ENCODE results near the gene FBXL17.
"Not testable (repeated sequence)": the region's sequence is repeated elsewhere in the genome, so short reads cannot be mapped to it uniquely, and the experiment has no call there.

The FBXL17 gene

GRCh38 chr5:108381954-108382783 lies at the start of gene FBXL17:
TSS of gene FBXL17 (minus strand) at chr5:108382098.
- DNase-seq: peak; percentile 64

DNA sequence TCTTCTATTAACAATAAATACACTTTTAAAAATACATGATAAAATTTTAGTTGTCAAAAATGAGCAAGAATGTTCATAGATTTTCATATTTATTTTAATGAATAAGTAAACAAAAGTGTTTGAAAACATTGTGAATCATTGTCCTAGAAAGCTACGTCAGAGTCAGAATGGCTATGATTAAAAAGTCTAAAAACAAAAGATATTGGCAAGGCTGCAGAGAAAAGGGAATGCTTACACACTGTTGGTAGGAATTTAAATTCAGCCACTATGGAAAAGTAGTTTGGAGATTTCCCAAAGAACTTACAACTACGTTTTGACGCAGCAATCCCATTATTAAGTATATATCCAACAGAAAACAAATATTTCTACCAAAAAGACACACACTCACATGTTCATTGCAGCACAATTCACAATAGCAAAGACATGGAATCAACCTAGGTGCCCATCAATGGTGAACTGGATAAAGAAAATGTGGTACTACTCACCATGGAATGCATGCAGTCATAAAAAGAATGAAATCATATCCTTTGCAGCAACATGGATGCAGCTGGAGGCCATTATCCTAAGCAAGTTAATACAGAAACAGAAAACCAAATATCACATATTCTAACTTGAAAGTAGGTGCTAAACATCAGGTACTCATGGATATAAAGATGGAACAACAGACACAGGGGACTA lies 49.2 kb upstream of the FBXL17 start:
- DNase-seq: no peak

DNA sequence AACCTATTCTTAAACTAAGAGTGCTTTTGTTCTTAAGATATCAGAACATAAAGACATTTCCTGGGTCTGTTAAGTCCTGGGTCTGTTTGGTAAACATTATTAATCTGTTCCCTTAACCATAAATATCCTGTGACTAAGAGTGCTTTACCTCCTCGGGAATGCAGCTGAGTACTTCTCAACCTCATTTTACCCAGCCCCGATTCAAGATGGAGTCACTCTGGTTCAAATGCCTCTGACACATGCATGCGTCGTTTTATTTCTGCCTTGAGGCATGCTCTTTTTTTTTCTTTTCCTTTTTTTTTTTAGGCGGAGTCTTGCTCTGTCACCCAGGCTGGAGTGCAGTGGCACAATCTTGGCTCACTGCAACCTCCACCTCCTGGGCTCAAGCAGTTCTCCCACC lies 39.8 kb upstream of the FBXL17 start:
- no peak for DNase-seq

GRCh38 chr5:108420755-108421154 lies 38.9 kb upstream of the FBXL17 start:
- DNase-seq: no peak

DNA sequence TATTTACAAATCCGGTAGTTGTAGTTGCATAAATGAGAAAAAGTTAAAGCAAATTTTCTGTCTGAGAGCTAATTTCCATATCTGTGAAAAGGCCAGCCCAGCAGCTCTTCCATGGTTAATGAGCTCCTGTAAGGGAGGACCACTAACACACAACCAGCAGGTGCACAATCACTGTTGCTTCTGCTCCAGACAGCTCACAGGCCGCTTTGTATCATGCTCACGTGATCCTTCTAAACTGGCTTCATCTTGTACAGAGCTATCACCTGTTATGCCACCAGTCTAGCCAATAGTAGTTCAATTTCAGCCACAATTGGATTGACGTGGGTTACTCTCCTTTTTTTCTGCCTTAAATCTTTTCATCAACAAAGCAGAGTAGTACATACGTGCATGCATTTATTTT lies 38.3 kb upstream of the FBXL17 start:
- DNase-seq: no peak

DNA sequence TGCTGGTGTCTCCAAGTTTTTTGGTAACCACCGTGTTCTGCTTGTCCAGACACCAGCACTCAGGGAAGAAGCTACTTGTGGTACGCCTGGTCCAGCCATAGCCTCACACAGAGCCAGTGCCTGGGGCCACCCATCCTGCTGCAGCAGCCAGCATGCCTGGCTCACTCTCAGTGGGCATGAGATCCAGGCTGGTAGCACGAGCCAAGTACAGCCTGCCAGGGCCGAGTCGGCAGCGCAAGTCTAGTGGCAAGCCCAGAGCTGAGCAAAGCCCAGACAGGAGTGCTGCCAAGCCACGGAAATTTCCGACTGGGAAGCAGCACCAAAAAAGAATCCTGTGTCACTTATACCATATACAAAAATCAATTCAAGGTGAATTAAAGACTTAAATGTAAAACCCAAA lies 36.3 kb upstream of the FBXL17 start:
- no peak for DNase-seq

- no peak for DNase-seq
Measured at GRCh38 chr5:108417166-108417670, 35.3 kb upstream of the FBXL17 start.

GRCh38 chr5:108415726-108416125 lies 33.8 kb upstream of the FBXL17 start:
- no peak for DNase-seq

GRCh38 chr5:108409786-108410185 lies 27.9 kb upstream of the FBXL17 start:
- no peak for DNase-seq

- DNase-seq: not testable (repeated sequence)
Measured at GRCh38 chr5:108405201-108405600, 23.3 kb upstream of the FBXL17 start.

GRCh38 chr5:108398964-108399363 lies 17.1 kb upstream of the FBXL17 start:
- DNase-seq: no peak

DNA sequence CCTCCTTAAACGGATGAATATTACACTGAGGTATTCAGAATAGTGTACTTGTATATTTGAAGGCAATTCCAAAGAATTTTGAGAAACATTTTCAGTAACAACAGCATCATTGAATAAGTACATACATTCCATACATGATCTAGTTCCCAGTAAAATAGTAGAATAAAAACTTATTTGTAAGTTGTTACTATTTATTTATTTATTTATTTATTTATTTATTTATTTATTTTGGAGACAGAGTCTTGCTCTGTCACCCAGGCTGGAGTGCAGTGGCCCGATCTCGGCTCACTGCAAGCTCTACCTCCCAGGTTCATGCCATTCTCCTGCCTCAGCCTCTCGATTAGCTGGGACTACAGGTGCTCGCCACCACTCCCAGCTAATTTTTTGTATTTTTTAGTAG lies 14.9 kb upstream of the FBXL17 start:
- not testable (repeated sequence) for DNase-seq

DNA sequence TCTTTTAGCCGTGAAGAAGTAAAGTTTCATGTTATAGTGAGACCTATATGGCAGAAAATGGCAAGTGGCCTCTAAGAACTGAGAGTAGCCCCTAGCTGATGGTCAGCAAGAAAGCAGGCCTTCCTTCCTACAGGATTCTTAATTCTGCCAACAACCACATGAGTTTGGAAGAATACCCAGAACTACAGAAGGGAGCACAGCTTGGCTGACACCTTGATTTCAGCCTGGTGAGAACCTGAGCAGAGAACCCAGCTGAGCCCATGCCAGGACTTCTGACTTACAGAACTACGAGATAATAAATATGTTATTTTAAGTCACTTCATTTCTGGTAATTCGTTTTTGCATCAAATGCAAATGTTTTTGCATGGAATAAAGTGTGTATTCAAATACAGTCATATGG lies 5.9 kb upstream of the FBXL17 start:
- DNase-seq: no peak

- no peak for DNase-seq
Measured at GRCh38 chr5:108386345-108387061, 4.6 kb upstream of the FBXL17 start.

DNA sequence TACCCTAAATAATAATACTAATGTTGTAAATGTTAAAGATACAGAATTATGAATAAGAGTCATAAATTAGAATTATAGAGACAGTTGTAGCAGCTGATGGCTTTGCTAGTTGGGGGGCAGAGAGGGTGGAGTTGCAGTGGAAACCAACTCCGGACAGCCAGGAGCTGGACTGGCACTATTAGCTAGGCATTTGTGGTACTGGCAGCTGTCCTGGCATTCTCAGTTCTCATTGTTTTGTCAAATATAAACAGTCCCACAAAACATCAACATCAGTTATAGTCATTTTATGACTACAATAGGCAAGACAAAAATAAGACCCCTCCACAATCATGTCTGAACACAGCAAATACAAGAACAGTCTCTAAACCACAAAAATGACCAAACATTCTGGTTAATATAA lies 2.8 kb upstream of the FBXL17 start:
- DNase-seq: no peak

GRCh38 chr5:108382784-108383330 lies 959 bp upstream of the FBXL17 start:
- no peak for DNase-seq

DNA sequence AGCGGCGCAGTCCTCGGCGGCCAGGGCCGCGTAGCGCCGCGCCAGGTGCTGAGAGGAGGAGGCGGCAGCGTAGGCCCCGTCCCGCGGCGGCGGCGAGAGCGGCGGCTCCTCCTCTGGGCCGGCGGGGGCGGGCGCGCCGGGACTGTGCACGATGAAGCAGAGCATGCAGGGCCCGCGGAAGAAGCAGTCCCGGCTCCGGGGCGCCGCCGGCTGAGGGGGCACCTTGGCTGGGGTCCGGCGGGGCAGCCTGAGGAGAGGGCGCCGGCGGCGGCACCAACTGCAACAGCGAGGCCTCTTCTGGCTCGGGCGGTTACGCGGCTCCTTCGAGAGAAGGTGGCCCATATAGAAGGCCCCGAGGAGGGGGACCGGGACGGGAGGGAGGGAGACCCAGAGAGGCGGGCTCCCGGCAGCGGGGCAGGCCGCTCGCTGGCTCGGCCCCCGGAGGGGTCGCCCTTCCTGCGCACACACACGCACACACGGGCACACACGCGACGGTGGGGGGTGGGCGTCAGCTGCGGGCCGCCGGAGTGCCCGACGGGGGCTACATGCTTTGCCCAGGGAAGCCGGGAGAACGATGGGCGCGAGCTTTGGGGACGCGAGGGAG lies 446 bp downstream of the FBXL17 start:
- no peak for DNase-seq

DNA sequence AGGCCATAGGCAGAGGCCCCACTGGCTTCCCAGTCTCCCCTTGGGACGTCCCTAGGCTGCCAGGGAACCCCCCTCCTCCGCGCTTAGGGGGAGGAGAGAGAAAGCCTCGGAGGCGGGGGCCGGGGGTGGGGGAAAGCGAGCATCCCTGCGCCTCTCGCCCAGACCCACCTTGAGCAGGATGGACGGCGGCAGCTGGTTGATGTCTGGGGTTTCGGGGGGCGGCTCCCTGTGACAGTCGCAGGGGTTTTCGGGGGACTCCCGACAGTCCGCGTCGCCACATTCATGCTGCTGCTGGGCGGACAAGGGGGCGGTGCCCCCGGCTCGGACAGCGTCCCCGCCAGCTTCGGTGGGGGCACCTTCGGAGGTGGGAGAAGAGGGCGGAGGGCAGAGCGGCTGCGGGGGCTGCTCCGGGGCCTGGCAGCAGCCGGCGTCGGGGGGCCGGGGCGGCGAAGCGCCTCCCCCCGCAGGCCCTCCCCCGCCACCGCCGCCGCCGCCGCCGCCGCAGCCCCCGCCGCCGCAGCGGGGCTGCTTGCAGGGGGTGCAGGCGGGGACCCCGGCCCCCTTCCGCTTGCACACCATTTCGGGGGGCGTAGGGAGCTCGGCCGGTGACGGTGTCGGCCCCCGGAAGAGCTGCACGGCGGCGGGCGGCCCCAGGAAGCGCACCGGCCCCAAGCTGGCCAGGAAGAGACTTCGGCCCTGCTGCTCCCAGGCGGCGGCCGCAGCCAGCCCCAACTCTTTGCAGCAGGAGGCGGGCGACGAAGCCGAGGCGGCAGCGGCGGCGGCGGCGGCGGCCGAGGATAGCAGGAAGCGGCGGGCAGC lies 1.2 kb downstream of the FBXL17 start:
- DNase-seq: no peak

GRCh38 chr5:108379722-108380530 lies 2.0 kb downstream of the FBXL17 start:
- no peak for DNase-seq

DNA sequence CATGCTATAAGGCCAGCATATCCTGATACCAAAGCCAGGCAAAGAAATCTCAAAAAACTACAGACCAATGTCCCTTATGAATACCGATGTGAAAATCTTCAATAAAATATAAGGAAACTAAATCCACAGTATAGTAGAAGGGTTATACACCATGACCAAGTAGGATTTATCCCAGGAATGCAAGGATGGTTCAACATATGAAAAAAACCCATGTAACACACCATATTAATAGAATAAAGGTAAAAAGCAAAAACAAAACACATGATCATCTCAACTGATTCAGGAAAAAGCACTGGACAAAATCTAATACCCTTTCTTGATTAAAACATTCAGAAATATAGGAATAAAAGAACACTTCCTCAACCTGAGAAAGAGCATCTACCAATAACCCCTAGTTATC lies 6.1 kb downstream of the FBXL17 start:
- DNase-seq: no peak

GRCh38 chr5:108373426-108373825 lies 8.5 kb downstream of the FBXL17 start:
- no peak for DNase-seq

All from NCI-H2107 (cell line).